Measurements from ENCODE around the gene KRTAP5-1.
"Not testable (repeated sequence)": the region's sequence is repeated elsewhere in the genome, so short reads cannot be mapped to it uniquely, and the experiment has no call there.

KRTAP5-1 gene

DNA sequence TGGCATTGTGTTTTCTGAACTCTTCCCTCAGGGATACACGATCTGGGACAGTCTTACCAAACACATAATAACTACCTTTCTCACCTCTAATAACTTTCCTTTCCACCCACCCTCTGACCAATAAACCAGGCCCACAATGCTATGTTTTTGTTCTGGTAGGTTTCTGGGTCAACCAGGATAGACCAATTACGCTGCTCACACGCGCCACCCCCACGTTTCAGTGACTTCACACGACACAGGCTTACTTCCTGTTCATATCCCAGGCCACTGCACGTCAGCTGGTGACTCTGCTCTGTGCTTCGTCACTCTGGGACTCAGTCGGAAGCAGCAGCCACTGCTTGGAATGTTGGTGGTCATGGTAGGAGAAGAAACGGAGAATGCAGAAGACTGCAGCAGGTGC, 34.4 kb upstream of the KRTAP5-1 start:
- H3K27me3 Mint-ChIP-seq = peaks cover 52% of the 10 kb centered on the region
- H3K4me1 Mint-ChIP-seq = peaks cover 5% of the 10 kb centered on the region
- no peaks in the 10 kb centered on the region for H3K9me3 Mint-ChIP-seq
- H3K27ac Mint-ChIP-seq (ENCODE audit: low read depth) = no peak overlapping the region
- ATAC-seq (replicated peaks; ENCODE audit: extremely low read depth, poor library complexity, severe bottlenecking) (peak; percentile 68), DNase-seq (ENCODE audit: low spot score in 2 of 2) (no peak)
- no peaks in the 10 kb centered on the region for H3K36me3 Mint-ChIP-seq (ENCODE audit: insufficient read depth)
- H3K4me3 Mint-ChIP-seq = no peak overlapping the region

- no peaks in the 10 kb centered on the region for H3K9me3 Mint-ChIP-seq
- peaks cover 64% of the 10 kb centered on the region for H3K27me3 Mint-ChIP-seq
- peaks cover 5% of the 10 kb centered on the region for H3K4me1 Mint-ChIP-seq
- ATAC-seq (replicated peaks; ENCODE audit: extremely low read depth, poor library complexity, severe bottlenecking) (no peak), DNase-seq (ENCODE audit: low spot score in 2 of 2) (no peak)
- H3K4me3 Mint-ChIP-seq = no peak overlapping the region
- H3K27ac Mint-ChIP-seq (ENCODE audit: low read depth) = no peak overlapping the region
- H3K36me3 Mint-ChIP-seq (ENCODE audit: insufficient read depth) = no peaks in the 10 kb centered on the region
These were observed 33.1 kb upstream of the KRTAP5-1 start for GRCh38 chr11:1618231-1618630.

- DNase-seq (ENCODE audit: low spot score in 2 of 2) = no peak
- Mint-ChIP-seq H3K9me3 (no peaks in the 10 kb centered on the region), H3K27ac (ENCODE audit: low read depth) (no peak within 1 kb of the TSS), H3K27me3 (peaks cover 30% of the 10 kb centered on the region), H3K36me3 (ENCODE audit: insufficient read depth) (no peaks in the 10 kb centered on the region), H3K4me1 (peaks cover 7% of the 10 kb centered on the region), H3K4me3 (no peak within 1 kb of the TSS)
- ATAC-seq (replicated peaks; ENCODE audit: extremely low read depth, poor library complexity, severe bottlenecking) = no peak
These were observed 23.3 kb upstream of the KRTAP5-1 start, which contains the start of gene KRTAP5-3 for GRCh38 chr11:1608363-1608762. TSS of gene KRTAP5-3 (minus strand) at chr11:1608463. CDS start at chr11:1608385, 78 bp downstream.

- H3K4me1 Mint-ChIP-seq; H3K36me3 Mint-ChIP-seq (ENCODE audit: insufficient read depth); DNase-seq (ENCODE audit: low spot score in 2 of 2); H3K4me3 Mint-ChIP-seq; H3K27ac Mint-ChIP-seq (ENCODE audit: low read depth); ATAC-seq (replicated peaks; ENCODE audit: extremely low read depth, poor library complexity, severe bottlenecking); H3K9me3 Mint-ChIP-seq: not testable (repeated sequence)
- H3K27me3 Mint-ChIP-seq = peaks cover 33% of the 10 kb centered on the region
These were observed 22.8 kb upstream of the KRTAP5-1 start for GRCh38 chr11:1607901-1608300.

DNA sequence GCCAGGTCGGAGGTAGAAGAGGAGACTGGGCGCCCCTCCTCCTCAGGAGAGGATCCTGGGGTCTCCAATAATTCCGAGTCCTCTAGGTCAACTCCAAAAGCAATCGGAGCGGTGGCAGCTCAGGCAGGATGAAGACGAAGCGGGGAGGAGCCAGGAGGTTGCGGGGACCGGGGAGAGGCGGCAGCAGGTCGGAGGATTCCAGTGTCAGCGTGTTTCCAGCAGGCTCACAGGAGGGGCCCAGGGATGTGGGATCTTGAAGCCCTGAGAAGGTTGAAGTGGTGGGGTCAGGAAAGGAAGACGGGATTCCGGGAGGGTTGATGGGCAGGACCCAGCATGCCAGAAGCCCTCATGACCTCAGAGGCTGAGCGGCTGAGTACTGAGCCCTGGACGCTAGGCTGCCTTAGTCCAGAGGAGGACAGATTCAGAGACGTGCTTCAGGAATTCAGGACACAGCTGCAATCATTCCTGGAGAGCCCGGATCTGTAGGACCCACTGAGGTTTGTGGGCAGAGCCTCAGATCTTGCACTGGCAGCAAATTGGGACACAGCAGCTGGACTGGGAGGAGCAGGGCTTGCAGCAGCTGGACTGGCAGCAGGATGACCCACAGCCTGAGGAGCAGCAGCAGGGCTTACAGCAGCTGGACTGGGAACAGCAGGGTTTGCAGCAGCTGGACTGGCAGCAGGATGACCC, 22.2 kb upstream of the KRTAP5-1 start:
- H3K4me3 Mint-ChIP-seq; DNase-seq (ENCODE audit: low spot score in 2 of 2); ATAC-seq (replicated peaks; ENCODE audit: extremely low read depth, poor library complexity, severe bottlenecking); H3K4me1 Mint-ChIP-seq; H3K36me3 Mint-ChIP-seq (ENCODE audit: insufficient read depth); H3K9me3 Mint-ChIP-seq: not testable (repeated sequence)
- H3K27ac Mint-ChIP-seq (ENCODE audit: low read depth) = peak overlapping the region; percentile 67
- H3K27me3 Mint-ChIP-seq = peaks cover 36% of the 10 kb centered on the region

DNA sequence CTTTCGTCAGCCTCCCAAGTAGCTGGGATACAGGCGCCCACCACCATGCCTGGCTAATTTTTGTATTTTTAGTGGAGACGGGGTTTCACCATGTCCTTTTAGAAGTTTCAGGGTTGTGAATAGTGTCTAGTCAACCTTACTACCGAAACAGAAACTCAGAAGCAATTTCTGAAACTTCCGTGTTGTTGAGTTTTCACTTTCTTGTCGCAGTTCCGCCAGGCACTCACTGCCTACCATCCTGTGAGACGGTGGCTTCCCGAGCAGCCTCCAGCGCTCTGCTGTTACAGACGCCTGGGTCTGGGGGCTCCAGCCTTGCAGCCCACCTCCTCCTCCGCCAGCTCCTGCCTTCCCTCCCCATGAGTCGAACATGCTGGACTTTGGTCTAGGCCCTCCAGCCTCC, 20.8 kb upstream of the KRTAP5-1 start:
- Mint-ChIP-seq H3K27me3 (peaks cover 43% of the 10 kb centered on the region), H3K4me3 (peak overlapping the region; percentile 50), H3K27ac (ENCODE audit: low read depth) (peak overlapping the region; percentile 67)
- peak; percentile 82 for ATAC-seq (replicated peaks; ENCODE audit: extremely low read depth, poor library complexity, severe bottlenecking)
- DNase-seq (ENCODE audit: low spot score in 2 of 2); H3K4me1 Mint-ChIP-seq; H3K9me3 Mint-ChIP-seq; H3K36me3 Mint-ChIP-seq (ENCODE audit: insufficient read depth): not testable (repeated sequence)

- peaks cover 7% of the 10 kb centered on the region for H3K4me1 Mint-ChIP-seq
- no peaks in the 10 kb centered on the region for H3K9me3 Mint-ChIP-seq
- no peaks in the 10 kb centered on the region for H3K36me3 Mint-ChIP-seq (ENCODE audit: insufficient read depth)
- no peak overlapping the region for H3K27ac Mint-ChIP-seq (ENCODE audit: low read depth)
- H3K4me3 Mint-ChIP-seq = no peak overlapping the region
- ATAC-seq (replicated peaks; ENCODE audit: extremely low read depth, poor library complexity, severe bottlenecking) (no peak), DNase-seq (ENCODE audit: low spot score in 2 of 2) (no peak)
- peaks cover 45% of the 10 kb centered on the region for H3K27me3 Mint-ChIP-seq
These were observed 19.6 kb upstream of the KRTAP5-1 start for GRCh38 chr11:1604711-1605110.

DNA sequence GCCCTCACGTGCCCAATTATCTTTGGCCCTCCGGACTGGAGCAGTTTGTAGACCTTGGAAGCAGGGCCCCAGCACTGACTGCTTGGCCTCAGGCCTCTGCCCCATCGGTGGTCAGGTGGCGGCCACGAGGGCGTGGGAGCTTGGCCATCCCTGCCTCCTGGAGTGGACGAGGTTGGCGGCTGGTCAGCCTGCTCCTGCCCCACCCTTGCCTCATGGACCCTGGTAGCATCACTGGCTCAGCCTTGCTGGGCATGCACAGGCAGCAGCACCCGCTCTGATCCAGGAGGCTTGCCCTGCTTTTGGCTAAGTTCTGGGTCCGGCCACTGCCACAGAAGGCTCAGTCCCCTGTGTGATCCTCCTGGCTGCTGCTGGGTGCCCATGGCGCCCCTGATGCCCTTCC, 19.1 kb upstream of the KRTAP5-1 start:
- Mint-ChIP-seq H3K27me3 (peaks cover 50% of the 10 kb centered on the region), H3K4me3 (no peak overlapping the region), H3K36me3 (ENCODE audit: insufficient read depth) (no peaks in the 10 kb centered on the region), H3K9me3 (no peaks in the 10 kb centered on the region), H3K27ac (ENCODE audit: low read depth) (no peak overlapping the region), H3K4me1 (peaks cover 7% of the 10 kb centered on the region)
- DNase-seq (ENCODE audit: low spot score in 2 of 2) (no peak), ATAC-seq (replicated peaks; ENCODE audit: extremely low read depth, poor library complexity, severe bottlenecking) (no peak)

GRCh38 chr11:1603629-1604028, 18.5 kb upstream of the KRTAP5-1 start:
- peaks cover 52% of the 10 kb centered on the region for H3K27me3 Mint-ChIP-seq
- no peak overlapping the region for H3K4me3 Mint-ChIP-seq
- no peaks in the 10 kb centered on the region for H3K9me3 Mint-ChIP-seq
- H3K4me1 Mint-ChIP-seq = peaks cover 7% of the 10 kb centered on the region
- ATAC-seq (replicated peaks; ENCODE audit: extremely low read depth, poor library complexity, severe bottlenecking) (no peak), DNase-seq (ENCODE audit: low spot score in 2 of 2) (no peak)
- no peak overlapping the region for H3K27ac Mint-ChIP-seq (ENCODE audit: low read depth)
- no peaks in the 10 kb centered on the region for H3K36me3 Mint-ChIP-seq (ENCODE audit: insufficient read depth)

- H3K27ac Mint-ChIP-seq (ENCODE audit: low read depth); DNase-seq (ENCODE audit: low spot score in 2 of 2); H3K4me1 Mint-ChIP-seq; ATAC-seq (replicated peaks; ENCODE audit: extremely low read depth, poor library complexity, severe bottlenecking); H3K36me3 Mint-ChIP-seq (ENCODE audit: insufficient read depth); H3K9me3 Mint-ChIP-seq; H3K4me3 Mint-ChIP-seq: not testable (repeated sequence)
- peaks cover 54% of the 10 kb centered on the region for H3K27me3 Mint-ChIP-seq
These were observed 16.6 kb upstream of the KRTAP5-1 start for GRCh38 chr11:1601663-1602062.

- H3K4me3 Mint-ChIP-seq = no peak overlapping the region
- H3K4me1 Mint-ChIP-seq = peaks cover 3% of the 10 kb centered on the region
- no peaks in the 10 kb centered on the region for H3K9me3 Mint-ChIP-seq
- no peak for ATAC-seq (replicated peaks; ENCODE audit: extremely low read depth, poor library complexity, severe bottlenecking)
- DNase-seq (ENCODE audit: low spot score in 2 of 2) = no peak
- no peak overlapping the region for H3K27ac Mint-ChIP-seq (ENCODE audit: low read depth)
- H3K36me3 Mint-ChIP-seq (ENCODE audit: insufficient read depth) = no peaks in the 10 kb centered on the region
- peaks cover 58% of the 10 kb centered on the region for H3K27me3 Mint-ChIP-seq
These were observed 15.5 kb upstream of the KRTAP5-1 start for GRCh38 chr11:1600626-1601025.

GRCh38 chr11:1598816-1599215, 13.7 kb upstream of the KRTAP5-1 start:
- peaks cover 70% of the 10 kb centered on the region for H3K27me3 Mint-ChIP-seq
- no peaks in the 10 kb centered on the region for H3K9me3 Mint-ChIP-seq
- no peak overlapping the region for H3K4me3 Mint-ChIP-seq
- no peaks in the 10 kb centered on the region for H3K36me3 Mint-ChIP-seq (ENCODE audit: insufficient read depth)
- ATAC-seq (replicated peaks; ENCODE audit: extremely low read depth, poor library complexity, severe bottlenecking) (no peak), DNase-seq (ENCODE audit: low spot score in 2 of 2) (no peak)
- peaks cover 8% of the 10 kb centered on the region for H3K4me1 Mint-ChIP-seq
- H3K27ac Mint-ChIP-seq (ENCODE audit: low read depth) = no peak overlapping the region

DNA sequence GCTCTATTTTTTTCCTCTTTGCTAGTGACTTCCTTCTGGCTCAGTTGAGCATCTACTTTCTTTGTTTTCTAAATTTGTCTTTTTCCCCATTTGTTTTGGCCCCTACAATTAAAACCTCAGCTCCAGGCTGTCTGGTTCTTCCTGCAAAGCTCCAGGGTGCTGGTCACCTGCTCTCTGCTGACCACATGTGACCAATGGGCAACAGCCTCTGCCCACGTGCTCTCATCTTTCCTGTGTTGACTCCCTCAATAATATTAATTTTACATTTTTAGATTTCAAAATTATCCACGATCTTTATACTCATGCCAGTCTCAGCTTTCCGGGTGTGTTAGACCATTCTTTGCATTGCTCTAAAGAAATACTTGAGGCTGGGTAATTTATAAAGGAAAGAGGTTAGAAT, 13.3 kb upstream of the KRTAP5-1 start:
- not testable (repeated sequence) for H3K27ac Mint-ChIP-seq (ENCODE audit: low read depth); H3K9me3 Mint-ChIP-seq; H3K36me3 Mint-ChIP-seq (ENCODE audit: insufficient read depth); H3K4me1 Mint-ChIP-seq; DNase-seq (ENCODE audit: low spot score in 2 of 2); ATAC-seq (replicated peaks; ENCODE audit: extremely low read depth, poor library complexity, severe bottlenecking); H3K4me3 Mint-ChIP-seq
- peaks cover 70% of the 10 kb centered on the region for H3K27me3 Mint-ChIP-seq

All from central memory CD8-positive, alpha-beta T cell (primary cell).